Dedifferentiated amniotic fluid mesenchymal stem cell (primary cell): ENCODE data around the gene CCDC82.

Source experiments
- DNase-seq: peaks from one replicate; pipeline ENCODE4 v3.0.0-alpha.2; 2016; ENCODE audit errors: extremely low spot score

CCDC82 gene

GRCh38 chr11:96361778-96362177, 27.9 kb downstream of the CCDC82 start:
- no peak for DNase-seq

GRCh38 chr11:96358321-96358720, 31.4 kb downstream of the CCDC82 start:
- no peak for DNase-seq

- no peak for DNase-seq
These were observed 31.9 kb downstream of the CCDC82 start for GRCh38 chr11:96357794-96358193.

- DNase-seq = no peak
These were observed 32.9 kb downstream of the CCDC82 start for GRCh38 chr11:96356848-96357247.

- DNase-seq = peak; percentile 96
These were observed 46.6 kb downstream of the CCDC82 start, which contains the start of gene MAML2 for GRCh38 chr11:96342961-96343711. TSS of gene MAML2 (minus strand) at chr11:96343195. CDS start at chr11:96341895, 1,300 bp downstream.

- DNase-seq = peak; percentile 26
These were observed 47.4 kb downstream of the CCDC82 start for GRCh38 chr11:96342014-96342960.

GRCh38 chr11:96341211-96342013, 48.3 kb downstream of the CCDC82 start:
- no peak for DNase-seq

GRCh38 chr11:96340555-96340885, 49.2 kb downstream of the CCDC82 start:
- DNase-seq = no peak

- no peak for DNase-seq
These were observed 49.8 kb downstream of the CCDC82 start for GRCh38 chr11:96339706-96340554.

GRCh38 chr11:96338910-96339705, 50.6 kb downstream of the CCDC82 start:
- DNase-seq = no peak

GRCh38 chr11:96337541-96338431, 51.9 kb downstream of the CCDC82 start:
- DNase-seq = no peak

GRCh38 chr11:96335388-96335787, 54.3 kb downstream of the CCDC82 start:
- no peak for DNase-seq

GRCh38 chr11:96334219-96334618, 55.5 kb downstream of the CCDC82 start:
- no peak for DNase-seq

GRCh38 chr11:96333191-96333719, 56.5 kb downstream of the CCDC82 start:
- DNase-seq = no peak

- DNase-seq = no peak
These were observed 57.5 kb downstream of the CCDC82 start for GRCh38 chr11:96332126-96332771.

- DNase-seq = no peak
These were observed 58.0 kb downstream of the CCDC82 start for GRCh38 chr11:96331699-96332116.

- DNase-seq = no peak
These were observed 59.2 kb downstream of the CCDC82 start for GRCh38 chr11:96330511-96330859.

GRCh38 chr11:96329855-96330510, 59.7 kb downstream of the CCDC82 start:
- DNase-seq = no peak
